ENCODE data around the gene BICDL1. TPM values are rescaled to one million over a fixed set of nuclear protein-coding genes. Genes with fewer than 3 reads are reported as not detected.
"Not testable (repeated sequence)": the region's sequence is repeated elsewhere in the genome, so short reads cannot be mapped to it uniquely, and the experiment has no call there.

The BICDL1 gene
- polyA plus RNA-seq, 3 donors from 2014 or later: 1.0 TPM; not detected in 1

- DNase-seq: peak; percentile 61 to 70 (median 64)
- H3K9me3 Mint-ChIP-seq: no peaks in the 10 kb centered on the region
- peak overlapping the region; percentile 57 to 94 (median 78) for H3K27ac Mint-ChIP-seq
- peaks cover 39 to 47% of the 10 kb centered on the region in 2 donors for H3K4me1 Mint-ChIP-seq
- H3K4me3 Mint-ChIP-seq: peak overlapping the region; percentile 1 to 72 (median 54)
- peaks cover 0 to under 1% (median 0%) of the 10 kb centered on the region in 3 donors for H3K36me3 Mint-ChIP-seq
- no peaks in the 10 kb centered on the region for H3K27me3 Mint-ChIP-seq (ENCODE audit: low read depth in 3 of 3)
Measured at GRCh38 chr12:120013659-120014380, 24.8 kb downstream of the BICDL1 start.

- not testable (repeated sequence) for DNase-seq; H3K36me3 Mint-ChIP-seq; H3K9me3 Mint-ChIP-seq; H3K27me3 Mint-ChIP-seq (ENCODE audit: low read depth in 3 of 3)
- H3K27ac Mint-ChIP-seq: peak overlapping the region; percentile 57 to 94 (median 78)
- peaks cover 39 to 47% of the 10 kb centered on the region in 2 donors for H3K4me1 Mint-ChIP-seq
- H3K4me3 Mint-ChIP-seq: peak overlapping the region; percentile 1 to 72 (median 54)
Measured at GRCh38 chr12:120014381-120014735, 25.3 kb downstream of the BICDL1 start.

DNA sequence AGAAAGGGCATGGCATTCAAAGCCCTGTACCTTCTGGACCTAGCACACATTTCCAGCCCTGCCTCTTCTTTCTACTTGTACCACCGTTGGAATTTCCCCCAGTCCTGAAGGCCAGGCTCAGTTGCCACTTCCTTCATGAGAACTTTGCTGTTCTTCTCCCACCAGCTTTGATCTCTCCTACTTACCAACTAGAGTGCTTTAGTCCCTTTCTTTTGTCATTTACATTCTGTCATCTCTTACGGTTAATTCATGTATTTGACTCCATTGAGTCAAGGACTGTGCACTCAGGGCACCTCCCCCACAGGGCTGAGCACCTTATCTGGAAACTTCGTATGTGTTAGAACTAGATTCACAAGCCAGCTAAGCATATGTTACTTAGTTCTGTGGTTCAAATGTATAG, 26.3 kb downstream of the BICDL1 start:
- Mint-ChIP-seq H3K9me3 (no peaks in the 10 kb centered on the region), H3K36me3 (no peaks in the 10 kb centered on the region), H3K4me1 (peaks cover 39 to 47% of the 10 kb centered on the region in 2 donors), H3K27me3 (ENCODE audit: low read depth in 3 of 3) (no peaks in the 10 kb centered on the region), H3K27ac (peak overlapping the region; percentile 16 to 87 (median 72)), H3K4me3 (peak overlapping the region; percentile 6 to 57 (median 19))
- DNase-seq: no peak

GRCh38 chr12:120016199-120016598, 27.2 kb downstream of the BICDL1 start:
- not testable (repeated sequence) for H3K4me3 Mint-ChIP-seq; H3K36me3 Mint-ChIP-seq; H3K9me3 Mint-ChIP-seq; DNase-seq; H3K27me3 Mint-ChIP-seq (ENCODE audit: low read depth in 3 of 3)
- peak overlapping the region in 4 of 6 donors; percentile 43 to 69 (median 57) for H3K27ac Mint-ChIP-seq
- H3K4me1 Mint-ChIP-seq: peaks cover 37 to 47% of the 10 kb centered on the region in 2 donors

- DNase-seq: no peak
- peaks cover 18 to 21% of the 10 kb centered on the region in 2 donors for H3K4me1 Mint-ChIP-seq
- H3K36me3 Mint-ChIP-seq: peaks cover 1 to 17% (median 6%) of the 10 kb centered on the region in 3 donors
- H3K9me3 Mint-ChIP-seq: peaks cover 0 to 7% (median 2%) of the 10 kb centered on the region in 6 donors
- no peaks in the 10 kb centered on the region for H3K27me3 Mint-ChIP-seq (ENCODE audit: low read depth in 3 of 3)
- H3K27ac Mint-ChIP-seq: no peak overlapping the region
- H3K4me3 Mint-ChIP-seq: no peak overlapping the region
Measured at GRCh38 chr12:120019197-120019596, 30.2 kb downstream of the BICDL1 start.

DNA sequence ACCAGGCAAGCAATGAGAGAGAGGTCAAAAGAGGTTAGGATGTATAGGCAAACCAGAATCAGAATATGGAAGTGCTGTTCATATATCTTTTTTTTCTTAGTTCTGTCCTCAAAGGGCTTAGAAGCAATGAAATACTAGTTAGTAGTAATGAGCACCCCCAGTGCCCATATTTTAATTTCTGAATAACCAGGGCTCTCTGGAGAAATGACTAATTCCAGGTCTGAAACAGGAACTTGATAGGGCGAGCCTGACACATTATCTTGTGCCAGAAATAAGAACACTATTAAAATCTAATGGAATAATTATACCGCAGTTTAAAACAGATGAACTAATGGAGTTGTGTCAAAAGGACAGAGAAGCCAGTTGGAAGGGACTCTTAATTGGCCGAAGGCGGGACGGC, 30.9 kb downstream of the BICDL1 start:
- Mint-ChIP-seq H3K4me3 (no peak overlapping the region), H3K9me3 (peaks cover 0 to 13% (median 3%) of the 10 kb centered on the region in 6 donors), H3K4me1 (peaks cover 11 to 13% of the 10 kb centered on the region in 2 donors), H3K36me3 (peaks cover 7 to 20% (median 12%) of the 10 kb centered on the region in 3 donors), H3K27me3 (ENCODE audit: low read depth in 3 of 3) (no peaks in the 10 kb centered on the region), H3K27ac (no peak overlapping the region)
- no peak for DNase-seq

GRCh38 chr12:120024193-120024592, 35.2 kb downstream of the BICDL1 start:
- peaks cover 11 to 20% (median 12%) of the 10 kb centered on the region in 3 donors for H3K36me3 Mint-ChIP-seq
- H3K9me3 Mint-ChIP-seq: peaks cover 0 to 17% (median 3%) of the 10 kb centered on the region in 6 donors
- peaks cover 2 to 12% of the 10 kb centered on the region in 2 donors for H3K4me1 Mint-ChIP-seq
- peaks cover 0 to under 1% (median 0%) of the 10 kb centered on the region in 3 donors for H3K27me3 Mint-ChIP-seq (ENCODE audit: low read depth in 3 of 3)
- no peak overlapping the region for H3K4me3 Mint-ChIP-seq
- DNase-seq: no peak
- H3K27ac Mint-ChIP-seq: no peak overlapping the region

DNA sequence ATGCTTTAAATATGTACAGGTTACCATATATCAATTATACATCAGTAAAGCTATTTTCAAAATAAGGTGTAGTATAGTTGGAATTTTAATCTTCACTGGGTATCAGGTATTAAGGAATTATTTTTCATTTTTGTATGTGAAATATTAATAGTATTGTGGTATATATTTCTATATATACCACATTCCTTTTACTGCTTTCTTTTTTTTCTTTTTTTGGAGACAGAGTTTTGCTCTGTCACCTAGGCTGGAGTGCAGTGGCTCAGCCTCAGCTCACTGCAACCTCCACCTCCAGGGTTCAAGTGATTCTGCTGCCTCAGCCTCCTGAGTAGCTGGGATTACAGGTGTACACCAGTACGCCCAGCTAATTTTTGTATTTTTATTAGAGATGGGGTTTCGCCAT, 36.6 kb downstream of the BICDL1 start:
- Mint-ChIP-seq H3K4me3 (no peak overlapping the region), H3K36me3 (peaks cover 11 to 20% (median 12%) of the 10 kb centered on the region in 3 donors), H3K9me3 (peaks cover 0 to 17% (median 3%) of the 10 kb centered on the region in 6 donors), H3K27ac (no peak overlapping the region), H3K4me1 (peaks cover 2 to 12% of the 10 kb centered on the region in 2 donors), H3K27me3 (ENCODE audit: low read depth in 3 of 3) (peaks cover 0 to 1% (median 0%) of the 10 kb centered on the region in 3 donors)
- DNase-seq: no peak

DNA sequence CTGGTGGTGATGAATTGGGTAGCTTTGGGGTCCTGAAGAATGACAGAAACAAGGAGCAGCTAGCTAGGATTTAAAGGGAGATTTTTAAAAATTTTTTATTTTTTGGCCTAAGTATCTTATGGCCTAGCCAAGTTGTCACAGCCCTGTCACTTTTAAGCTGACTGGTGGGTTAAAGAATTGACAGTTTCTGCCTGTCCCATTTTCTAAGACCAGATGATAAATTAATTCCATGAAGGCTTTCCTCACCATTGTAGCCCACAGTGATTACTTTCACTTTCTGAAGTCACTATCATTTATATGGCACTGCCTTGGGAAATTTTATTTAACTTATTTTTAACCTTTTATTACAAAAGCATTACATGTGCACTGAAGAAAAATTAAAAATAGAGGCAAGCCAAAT, 43.2 kb downstream of the BICDL1 start:
- peaks cover 0 to 4% (median 0%) of the 10 kb centered on the region in 3 donors for H3K27me3 Mint-ChIP-seq (ENCODE audit: low read depth in 3 of 3)
- peak overlapping the region in 1 of 6 donors; percentile 78 for H3K27ac Mint-ChIP-seq
- no peak overlapping the region for H3K4me3 Mint-ChIP-seq

DNA sequence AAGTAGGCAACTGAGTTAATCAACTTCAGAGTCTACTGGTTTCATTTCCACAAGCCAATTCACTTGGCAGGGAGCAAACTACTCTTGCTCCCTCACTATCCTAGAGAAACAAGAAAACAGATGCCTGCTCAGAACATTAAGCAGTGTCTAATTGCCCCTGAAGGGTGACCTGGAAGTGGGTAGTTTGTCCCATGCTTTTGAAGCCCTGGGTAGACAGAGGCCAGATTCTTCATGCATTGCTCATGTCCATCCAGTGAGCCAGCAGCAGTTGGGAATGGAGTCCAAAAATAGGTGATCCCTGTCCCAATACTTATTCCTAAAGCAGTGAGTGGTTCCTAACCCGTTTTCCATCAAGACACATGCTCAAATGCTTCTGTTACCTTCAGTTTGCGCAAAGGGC, 48.8 kb downstream of the BICDL1 start:
- DNase-seq: no peak
- H3K27me3 Mint-ChIP-seq (ENCODE audit: low read depth in 3 of 3): peaks cover 0 to 1% (median 0%) of the 10 kb centered on the region in 3 donors
- H3K36me3 Mint-ChIP-seq: peaks cover 0 to 3% (median 0%) of the 10 kb centered on the region in 3 donors
- H3K4me1 Mint-ChIP-seq: no peaks in the 10 kb centered on the region
- no peak overlapping the region for H3K4me3 Mint-ChIP-seq
- no peaks in the 10 kb centered on the region for H3K9me3 Mint-ChIP-seq
- H3K27ac Mint-ChIP-seq: no peak overlapping the region

More for the DNA sequence above, 43.2 kb downstream of the BICDL1 start:
- no peaks in the 10 kb centered on the region for H3K9me3 Mint-ChIP-seq
- no peak for DNase-seq
- peaks cover 2 to 12% of the 10 kb centered on the region in 2 donors for H3K4me1 Mint-ChIP-seq
- peaks cover 0 to 7% (median 0%) of the 10 kb centered on the region in 3 donors for H3K36me3 Mint-ChIP-seq

DNA sequence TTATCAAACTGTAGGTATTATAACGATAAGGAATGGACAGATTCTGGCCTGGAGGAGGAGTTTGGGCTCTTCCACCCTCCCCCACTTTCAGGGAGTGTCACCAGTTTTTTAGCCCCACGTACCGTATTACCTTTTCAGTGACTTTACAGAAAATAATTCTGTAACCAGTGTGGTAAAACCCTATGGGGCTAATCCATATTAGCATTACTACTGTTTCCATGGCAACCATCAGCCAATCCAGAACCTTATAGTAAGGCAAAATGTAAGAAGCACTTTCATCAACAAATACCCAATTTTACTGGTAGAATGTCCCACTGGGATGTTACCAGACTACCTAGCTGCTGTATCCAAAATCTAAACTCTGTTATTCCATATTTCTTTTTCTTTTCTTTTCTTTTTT, 50.7 kb downstream of the BICDL1 start:
- H3K4me1 Mint-ChIP-seq: peaks cover 0 to 2% of the 10 kb centered on the region in 2 donors
- H3K4me3 Mint-ChIP-seq: no peak overlapping the region
- peaks cover 0 to 3% (median 3%) of the 10 kb centered on the region in 3 donors for H3K36me3 Mint-ChIP-seq
- no peak overlapping the region for H3K27ac Mint-ChIP-seq
- no peak for DNase-seq
- peaks cover 0 to 1% (median 0%) of the 10 kb centered on the region in 3 donors for H3K27me3 Mint-ChIP-seq (ENCODE audit: low read depth in 3 of 3)
- H3K9me3 Mint-ChIP-seq: no peaks in the 10 kb centered on the region

DNA sequence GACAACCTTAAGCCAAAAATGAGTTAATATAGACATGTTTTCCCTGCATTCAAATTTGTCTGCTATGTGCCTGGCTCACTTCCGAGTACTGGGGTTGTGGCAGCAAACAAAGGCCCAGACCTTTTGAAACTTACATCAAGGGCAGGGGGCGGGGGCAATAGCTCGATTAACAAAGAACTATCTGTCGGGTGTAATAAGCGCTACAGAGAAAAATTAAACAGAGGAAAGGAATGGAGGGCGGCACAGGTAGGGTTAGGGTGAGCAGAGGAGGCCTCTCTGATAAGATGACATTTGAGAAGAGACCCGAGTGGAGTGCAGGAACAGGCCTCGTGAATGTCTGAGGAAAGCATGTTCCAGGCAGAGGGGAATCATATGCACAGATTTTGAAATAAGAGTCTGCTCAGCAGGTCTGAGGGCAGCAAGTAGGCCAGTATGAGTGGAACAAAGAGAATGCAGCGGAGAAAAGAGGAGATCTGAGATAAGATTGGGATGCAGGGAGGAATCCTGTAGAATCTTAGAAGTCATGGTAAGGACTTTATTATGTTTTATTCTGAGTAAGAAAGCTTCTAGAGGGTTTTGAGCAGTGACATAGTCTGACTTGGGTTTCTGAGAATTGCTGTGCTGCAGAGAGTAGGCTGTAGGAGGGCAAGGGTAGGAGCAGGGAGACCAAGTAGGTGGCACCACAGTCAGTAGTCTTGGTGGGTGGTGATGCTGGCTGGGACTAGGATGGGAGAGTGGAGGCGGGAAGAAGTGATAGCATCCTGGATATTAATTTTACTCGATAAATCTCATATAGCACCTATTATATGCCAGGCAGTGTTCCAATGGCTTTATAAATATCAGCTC, 52.6 kb downstream of the BICDL1 start:
- peaks cover 0 to 3% (median 0%) of the 10 kb centered on the region in 3 donors for H3K36me3 Mint-ChIP-seq

DNA sequence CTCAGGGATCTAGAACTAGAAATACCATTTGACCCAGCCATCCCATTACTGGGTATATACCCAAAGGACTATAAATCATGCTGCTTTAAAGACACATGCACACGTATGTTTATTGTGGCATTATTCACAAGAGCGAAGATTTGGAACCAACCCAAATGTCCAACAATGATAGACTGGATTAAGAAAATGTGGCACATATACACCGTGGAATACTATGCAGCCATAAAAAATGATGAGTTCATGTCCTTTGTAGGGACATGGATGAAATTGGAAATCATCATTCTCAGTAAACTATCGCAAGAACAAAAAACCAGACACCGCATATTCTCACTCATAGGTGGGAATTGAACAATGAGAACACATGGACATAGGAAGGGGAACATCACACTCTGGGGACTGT, 56.3 kb downstream of the BICDL1 start:
- peaks cover 20 to 23% of the 10 kb centered on the region in 2 donors for H3K4me1 Mint-ChIP-seq
- not testable (repeated sequence) for H3K4me3 Mint-ChIP-seq

More for the DNA sequence above, 52.6 kb downstream of the BICDL1 start:
- H3K4me1 Mint-ChIP-seq: peaks cover 0 to 2% of the 10 kb centered on the region in 2 donors
- H3K9me3 Mint-ChIP-seq: no peaks in the 10 kb centered on the region
- DNase-seq: no peak
- H3K27ac Mint-ChIP-seq: peak overlapping the region in 1 of 6 donors; percentile 66
- H3K27me3 Mint-ChIP-seq (ENCODE audit: low read depth in 3 of 3): no peaks in the 10 kb centered on the region
- H3K4me3 Mint-ChIP-seq: no peak overlapping the region

DNA sequence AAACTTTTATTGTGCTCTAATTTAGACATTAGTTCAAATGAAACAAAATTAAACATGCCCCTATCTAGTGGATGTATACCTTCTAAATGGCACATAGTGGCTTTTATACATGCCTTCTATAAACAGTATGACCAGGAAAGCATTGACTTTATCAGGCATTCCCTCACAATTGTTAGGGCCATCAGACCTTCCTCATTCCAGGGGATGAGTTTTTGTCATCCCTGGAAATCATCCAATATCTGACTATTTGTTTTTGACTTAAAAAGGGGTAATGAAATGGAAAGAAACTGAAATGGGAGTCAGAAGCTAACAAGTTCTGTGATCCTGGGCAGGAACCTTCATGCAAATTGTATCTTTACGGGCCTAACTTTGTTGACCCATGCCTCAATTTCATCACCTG, 58.0 kb downstream of the BICDL1 start:
- Mint-ChIP-seq H3K36me3 (peaks cover 0 to 3% (median under 1%) of the 10 kb centered on the region in 3 donors), H3K27ac (no peak overlapping the region), H3K9me3 (no peaks in the 10 kb centered on the region), H3K4me1 (peaks cover 20 to 23% of the 10 kb centered on the region in 2 donors), H3K27me3 (ENCODE audit: low read depth in 3 of 3) (peaks cover 0 to under 1% (median 0%) of the 10 kb centered on the region in 3 donors), H3K4me3 (no peak overlapping the region)
- DNase-seq: no peak

More for the DNA sequence above, 56.3 kb downstream of the BICDL1 start:
- not testable (repeated sequence) for DNase-seq; H3K36me3 Mint-ChIP-seq; H3K9me3 Mint-ChIP-seq; H3K27me3 Mint-ChIP-seq (ENCODE audit: low read depth in 3 of 3); H3K27ac Mint-ChIP-seq

All from immature natural killer cell (primary cell).